ENCODE measurements around the gene RANBP3.

The RANBP3 gene

DNA sequence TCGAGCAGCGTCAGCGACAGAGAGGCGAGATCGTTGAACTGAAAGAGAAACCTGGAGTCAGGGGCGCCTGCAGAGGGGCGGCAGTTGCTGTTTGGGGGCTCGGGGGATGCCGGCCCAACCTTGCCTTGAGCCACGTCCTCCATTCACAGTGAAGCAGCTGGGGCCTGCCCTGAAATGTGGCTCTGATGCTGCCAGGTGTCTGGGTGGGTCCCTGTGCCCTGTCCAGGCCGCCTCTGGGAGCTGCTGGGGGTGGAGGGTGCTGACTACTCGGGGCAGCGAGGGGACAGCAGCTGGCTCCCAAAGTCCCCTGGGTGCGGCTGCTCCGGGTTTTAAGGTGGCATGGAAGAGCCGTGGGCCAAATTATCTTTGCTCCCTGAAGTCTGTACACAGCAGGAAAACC lies 17.7 kb upstream of the RANBP3 start:
- WGBS (ENCODE audit: extremely low coverage, insufficient coverage, insufficient read length) = no CpG with 5 or more reads among the region's 16 CpGs

GRCh38 chr19:5994405-5995165 lies 16.6 kb upstream of the RANBP3 start:
- Histone ChIP-seq H3K79me1 (ENCODE audit: low read length) (no peaks in the 10 kb centered on the region), H3K79me2 (ENCODE audit: control insufficient read depth, insufficient read depth, low read length, poor library complexity) (no peaks in the 10 kb centered on the region), H3K9ac (ENCODE audit: low read length) (no peak overlapping the region), H3K18ac (ENCODE audit: low read length) (no peak overlapping the region), H3K4me2 (ENCODE audit: low read length) (no peak overlapping the region), H3K4me3 (ENCODE audit: low read depth, low read length) (no peak overlapping the region), H3K4ac (ENCODE audit: low read depth, low read length) (no peak overlapping the region), H2BK120ac (ENCODE audit: insufficient read depth, low read length, poor library complexity) (no peak overlapping the region), H4K12ac (ENCODE audit: low read depth, low read length) (no peak overlapping the region), H3K4me1 (ENCODE audit: control insufficient read depth in 1 of 2, insufficient read depth in 2 of 2, low read length in 2 of 2) (peaks cover 0 to 3% of the 10 kb centered on the region in 2 experiments), H3K9me3 (ENCODE audit: insufficient read depth, low read depth, low read length) (no peaks in the 10 kb centered on the region), H3K14ac (ENCODE audit: low read length) (no peak overlapping the region), H2AFZ (ENCODE audit: insufficient read depth, low read length, poor library complexity) (no peak overlapping the region), H3K23ac (ENCODE audit: low read length) (no peak overlapping the region), H2BK12ac (ENCODE audit: low read length) (no peak overlapping the region), H2AK5ac (ENCODE audit: low read length) (no peak overlapping the region), H4K8ac (ENCODE audit: low read depth, low read length) (no peak overlapping the region), H3K27me3 (ENCODE audit: insufficient read depth, low read length) (no peaks in the 10 kb centered on the region), H4K91ac (ENCODE audit: low read depth, low read length) (no peak overlapping the region), H3K36me3 (ENCODE audit: control insufficient read depth in 1 of 2, insufficient read depth in 2 of 2, low read length in 2 of 2) (no peaks in the 10 kb centered on the region), H3K27ac (ENCODE audit: low read depth, low read length) (no peak overlapping the region), H2BK5ac (ENCODE audit: low read depth, low read length, poor library complexity) (no peak overlapping the region)
- no CpG with 5 or more reads among the region's 29 CpGs for WGBS (ENCODE audit: extremely low coverage, insufficient coverage, insufficient read length)
- DNase-seq = no peak

More for the DNA sequence above, 17.7 kb upstream of the RANBP3 start:
- Histone ChIP-seq H3K9me3 (ENCODE audit: insufficient read depth, low read depth, low read length) (no peaks in the 10 kb centered on the region), H4K12ac (ENCODE audit: low read depth, low read length) (no peak overlapping the region), H2BK5ac (ENCODE audit: low read depth, low read length, poor library complexity) (no peak overlapping the region), H2AK5ac (ENCODE audit: low read length) (no peak overlapping the region), H3K9ac (ENCODE audit: low read length) (no peak overlapping the region), H3K79me2 (ENCODE audit: control insufficient read depth, insufficient read depth, low read length, poor library complexity) (no peaks in the 10 kb centered on the region), H3K4me3 (ENCODE audit: low read depth, low read length) (no peak overlapping the region), H2AFZ (ENCODE audit: insufficient read depth, low read length, poor library complexity) (no peak overlapping the region), H3K79me1 (ENCODE audit: low read length) (no peaks in the 10 kb centered on the region), H3K27me3 (ENCODE audit: insufficient read depth, low read length) (no peaks in the 10 kb centered on the region), H3K4me2 (ENCODE audit: low read length) (no peak overlapping the region), H3K4me1 (ENCODE audit: control insufficient read depth in 1 of 2, insufficient read depth in 2 of 2, low read length in 2 of 2) (peaks cover 0 to 3% of the 10 kb centered on the region in 2 experiments), H3K36me3 (ENCODE audit: control insufficient read depth in 1 of 2, insufficient read depth in 2 of 2, low read length in 2 of 2) (no peaks in the 10 kb centered on the region), H3K4ac (ENCODE audit: low read depth, low read length) (no peak overlapping the region), H3K23ac (ENCODE audit: low read length) (no peak overlapping the region), H3K27ac (ENCODE audit: low read depth, low read length) (no peak overlapping the region), H2BK12ac (ENCODE audit: low read length) (no peak overlapping the region), H4K8ac (ENCODE audit: low read depth, low read length) (no peak overlapping the region), H2BK120ac (ENCODE audit: insufficient read depth, low read length, poor library complexity) (no peak overlapping the region), H3K18ac (ENCODE audit: low read length) (no peak overlapping the region), H3K14ac (ENCODE audit: low read length) (no peak overlapping the region), H4K91ac (ENCODE audit: low read depth, low read length) (no peak overlapping the region)
- DNase-seq = no peak

DNA sequence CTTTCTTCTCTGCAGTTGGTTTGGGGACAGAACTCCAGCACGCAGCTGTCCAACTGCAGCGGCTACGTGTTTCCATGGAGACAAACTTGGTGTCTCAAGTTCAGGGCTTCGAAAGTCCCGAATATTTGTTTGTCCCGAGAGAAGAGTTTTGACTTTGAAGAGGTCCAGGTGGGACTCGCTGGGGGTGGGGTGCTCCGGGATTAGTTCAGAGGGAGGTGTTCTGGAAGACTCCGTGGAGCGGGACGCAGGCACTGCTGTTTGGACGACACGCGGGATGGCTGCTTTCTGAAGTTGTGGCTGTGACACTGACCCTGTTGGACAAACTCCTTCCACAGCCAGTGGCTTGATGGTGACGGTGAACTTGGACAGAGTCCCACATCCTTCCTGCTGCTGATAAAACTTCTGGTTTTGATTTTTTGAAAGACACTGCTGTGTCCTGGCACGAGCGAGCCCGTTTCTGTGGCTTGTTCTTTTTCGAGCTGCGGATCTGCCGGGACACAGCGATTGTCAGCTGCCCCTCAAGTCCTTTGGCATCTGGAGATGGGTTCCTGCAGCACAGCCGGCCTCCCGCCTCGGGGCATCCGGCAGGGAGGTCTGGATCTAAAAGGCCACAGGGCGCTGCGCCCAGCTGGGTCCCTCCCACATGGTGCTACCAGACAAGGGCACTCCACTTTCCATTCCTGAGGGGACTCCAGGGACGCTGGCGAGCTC lies 15.9 kb upstream of the RANBP3 start:
- no peak overlapping the region for H2BK12ac ChIP-seq (ENCODE audit: low read length)
- no peak overlapping the region for H4K91ac ChIP-seq (ENCODE audit: low read depth, low read length)
- no peaks in the 10 kb centered on the region for H3K9me3 ChIP-seq (ENCODE audit: insufficient read depth, low read depth, low read length)
- no peak overlapping the region for H2BK5ac ChIP-seq (ENCODE audit: low read depth, low read length, poor library complexity)
- H3K4me2 ChIP-seq (ENCODE audit: low read length) = no peak overlapping the region
- no peak overlapping the region for H2BK120ac ChIP-seq (ENCODE audit: insufficient read depth, low read length, poor library complexity)
- no peak overlapping the region for H4K8ac ChIP-seq (ENCODE audit: low read depth, low read length)
- DNase-seq = no peak
- peaks cover 0 to 3% of the 10 kb centered on the region in 2 experiments for H3K4me1 ChIP-seq (ENCODE audit: control insufficient read depth in 1 of 2, insufficient read depth in 2 of 2, low read length in 2 of 2)
- no peak overlapping the region for H3K4me3 ChIP-seq (ENCODE audit: low read depth, low read length)
- no peaks in the 10 kb centered on the region for H3K27me3 ChIP-seq (ENCODE audit: insufficient read depth, low read length)
- no peak overlapping the region for H3K18ac ChIP-seq (ENCODE audit: low read length)
- no peak overlapping the region for H2AK5ac ChIP-seq (ENCODE audit: low read length)
- no peaks in the 10 kb centered on the region for H3K79me2 ChIP-seq (ENCODE audit: control insufficient read depth, insufficient read depth, low read length, poor library complexity)
- WGBS (ENCODE audit: extremely low coverage, insufficient coverage, insufficient read length) = no CpG with 5 or more reads among the region's 30 CpGs
- no peak overlapping the region for H2AFZ ChIP-seq (ENCODE audit: insufficient read depth, low read length, poor library complexity)
- no peak overlapping the region for H4K12ac ChIP-seq (ENCODE audit: low read depth, low read length)
- H3K14ac ChIP-seq (ENCODE audit: low read length) = no peak overlapping the region
- no peaks in the 10 kb centered on the region for H3K36me3 ChIP-seq (ENCODE audit: control insufficient read depth in 1 of 2, insufficient read depth in 2 of 2, low read length in 2 of 2)
- H3K4ac ChIP-seq (ENCODE audit: low read depth, low read length) = no peak overlapping the region
- H3K23ac ChIP-seq (ENCODE audit: low read length) = no peak overlapping the region
- no peak overlapping the region for H3K27ac ChIP-seq (ENCODE audit: low read depth, low read length)
- H3K79me1 ChIP-seq (ENCODE audit: low read length) = no peaks in the 10 kb centered on the region
- no peak overlapping the region for H3K9ac ChIP-seq (ENCODE audit: low read length)

GRCh38 chr19:5993201-5993600 lies 15.3 kb upstream of the RANBP3 start:
- no peak overlapping the region for H2AFZ ChIP-seq (ENCODE audit: insufficient read depth, low read length, poor library complexity)
- H3K27me3 ChIP-seq (ENCODE audit: insufficient read depth, low read length) = no peaks in the 10 kb centered on the region
- no peak overlapping the region for H4K12ac ChIP-seq (ENCODE audit: low read depth, low read length)
- no peak overlapping the region for H2BK5ac ChIP-seq (ENCODE audit: low read depth, low read length, poor library complexity)
- no peak overlapping the region for H3K23ac ChIP-seq (ENCODE audit: low read length)
- no peak overlapping the region for H3K27ac ChIP-seq (ENCODE audit: low read depth, low read length)
- no peak overlapping the region for H3K9ac ChIP-seq (ENCODE audit: low read length)
- H2BK12ac ChIP-seq (ENCODE audit: low read length) = no peak overlapping the region
- H4K91ac ChIP-seq (ENCODE audit: low read depth, low read length) = no peak overlapping the region
- no peak overlapping the region for H2AK5ac ChIP-seq (ENCODE audit: low read length)
- no peak overlapping the region for H3K14ac ChIP-seq (ENCODE audit: low read length)
- no peak overlapping the region for H3K4me2 ChIP-seq (ENCODE audit: low read length)
- no peak for DNase-seq
- H2BK120ac ChIP-seq (ENCODE audit: insufficient read depth, low read length, poor library complexity) = no peak overlapping the region
- H3K36me3 ChIP-seq (ENCODE audit: control insufficient read depth in 1 of 2, insufficient read depth in 2 of 2, low read length in 2 of 2) = no peaks in the 10 kb centered on the region
- no peak overlapping the region for H3K18ac ChIP-seq (ENCODE audit: low read length)
- H3K79me1 ChIP-seq (ENCODE audit: low read length) = no peaks in the 10 kb centered on the region
- no peak overlapping the region for H3K4me3 ChIP-seq (ENCODE audit: low read depth, low read length)
- H3K4me1 ChIP-seq (ENCODE audit: control insufficient read depth in 1 of 2, insufficient read depth in 2 of 2, low read length in 2 of 2) = peaks cover 0 to 3% of the 10 kb centered on the region in 2 experiments
- WGBS (ENCODE audit: extremely low coverage, insufficient coverage, insufficient read length) = no CpG with 5 or more reads among the region's 13 CpGs
- no peaks in the 10 kb centered on the region for H3K79me2 ChIP-seq (ENCODE audit: control insufficient read depth, insufficient read depth, low read length, poor library complexity)
- no peak overlapping the region for H4K8ac ChIP-seq (ENCODE audit: low read depth, low read length)
- no peaks in the 10 kb centered on the region for H3K9me3 ChIP-seq (ENCODE audit: insufficient read depth, low read depth, low read length)
- no peak overlapping the region for H3K4ac ChIP-seq (ENCODE audit: low read depth, low read length)

Data from trophoblast cell (in vitro differentiated cells and primary cell).